Aortic smooth muscle cell (primary cell): ENCODE results near the gene CCNG1. TPM values are rescaled to one million over a fixed set of nuclear protein-coding genes. Genes with fewer than 3 reads are reported as not detected.

ENCODE experiments used
- total RNA-seq: library from RNA; depleted of rRNA; stranded (reverse); fragments of >200 nt; gene quantifications from 2 replicates; pipeline ENCODE4 v1.2.3, GENCODE V29; 2014

The CCNG1 gene, protein sequence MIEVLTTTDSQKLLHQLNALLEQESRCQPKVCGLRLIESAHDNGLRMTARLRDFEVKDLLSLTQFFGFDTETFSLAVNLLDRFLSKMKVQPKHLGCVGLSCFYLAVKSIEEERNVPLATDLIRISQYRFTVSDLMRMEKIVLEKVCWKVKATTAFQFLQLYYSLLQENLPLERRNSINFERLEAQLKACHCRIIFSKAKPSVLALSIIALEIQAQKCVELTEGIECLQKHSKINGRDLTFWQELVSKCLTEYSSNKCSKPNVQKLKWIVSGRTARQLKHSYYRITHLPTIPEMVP
- total RNA-seq: 142 and 172 TPM in 2 replicates

DNA sequence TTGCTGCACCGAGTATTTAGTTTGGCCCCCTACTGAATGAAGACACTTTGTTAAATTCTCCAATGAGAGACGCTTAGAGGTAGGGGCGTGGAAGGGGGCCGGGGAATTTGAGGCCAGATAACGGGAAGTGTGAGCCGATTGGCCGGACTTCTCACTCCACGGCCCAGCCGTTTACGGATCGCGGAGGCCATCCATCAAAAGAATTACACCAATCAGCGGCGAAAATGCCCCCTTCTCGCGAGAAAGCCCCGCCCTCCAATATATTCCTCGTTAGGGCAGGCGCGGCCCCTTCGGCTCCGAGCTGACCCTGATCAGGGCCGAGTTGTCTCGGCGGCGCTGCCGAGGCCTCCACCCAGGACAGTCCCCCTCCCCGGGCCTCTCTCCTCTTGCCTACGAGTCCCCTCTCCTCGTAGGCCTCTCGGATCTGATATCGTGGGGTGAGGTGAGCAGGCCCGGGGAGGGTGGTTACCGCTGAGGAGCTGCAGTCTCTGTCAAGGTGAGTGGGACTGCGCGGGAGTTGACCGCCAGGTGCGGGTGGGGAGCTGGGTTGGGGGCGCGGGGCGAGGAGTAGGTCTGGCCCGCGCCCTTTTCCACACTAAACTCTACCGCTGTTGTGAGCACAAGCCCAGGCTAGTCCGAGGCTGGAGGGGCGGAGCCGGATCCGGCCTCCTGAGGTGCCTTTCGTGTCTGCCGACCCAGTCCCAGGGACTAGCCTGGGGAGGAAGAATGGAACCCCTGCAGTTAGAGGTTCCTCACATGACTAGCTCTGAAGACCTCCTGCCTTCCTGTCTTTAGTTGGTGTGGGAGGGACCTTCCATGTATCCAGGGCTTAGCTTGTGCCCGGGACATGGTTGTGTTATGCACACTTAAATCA lies at the start of gene CCNG1:
Gene CCNG1 (plus strand): TSS at position 287 of the 874 bp plus-strand sequence. CDS start 1,662 bp downstream, outside the sequence.

DNA sequence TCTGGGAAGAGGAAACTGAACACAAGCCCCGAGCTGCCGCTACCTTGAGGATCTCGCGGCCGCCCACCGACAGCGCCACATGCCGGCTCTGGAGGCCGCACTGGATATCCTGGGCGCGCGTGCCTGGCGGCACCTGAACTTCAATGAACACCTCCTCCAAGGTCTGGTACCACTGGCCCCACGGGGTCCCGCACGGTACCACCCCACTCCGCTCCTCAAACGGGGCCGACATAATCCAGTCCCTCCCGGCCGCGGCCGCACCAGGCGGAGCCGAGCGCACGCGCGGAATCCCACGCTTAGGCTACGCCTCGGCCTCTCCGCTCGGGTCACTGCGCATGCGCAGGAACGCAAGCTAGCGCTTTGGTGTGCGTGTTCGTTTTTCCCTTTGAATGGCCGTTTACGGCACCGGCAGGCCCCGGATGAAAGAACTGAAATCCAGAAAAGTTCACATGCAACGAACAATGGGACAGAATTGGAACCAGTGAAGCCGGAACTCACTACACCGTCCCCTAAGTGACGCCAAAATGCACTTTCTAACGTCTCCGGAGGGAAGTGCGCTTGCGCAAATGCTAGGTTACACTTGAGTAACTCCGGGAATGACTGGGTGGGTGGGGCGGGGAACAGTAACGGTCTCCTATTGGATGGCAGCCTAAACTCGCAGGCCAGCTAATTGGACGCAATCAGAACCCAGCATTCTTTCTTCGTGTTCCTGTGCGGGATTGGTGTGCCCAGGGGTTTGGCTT lies 22.6 kb downstream of the CCNG1 start, which contains the start of gene NUDCD2:
Gene NUDCD2 (minus strand): TSS at position 284 of the 743 bp plus-strand sequence. CDS start 52 bp downstream, at position 232.

DNA sequence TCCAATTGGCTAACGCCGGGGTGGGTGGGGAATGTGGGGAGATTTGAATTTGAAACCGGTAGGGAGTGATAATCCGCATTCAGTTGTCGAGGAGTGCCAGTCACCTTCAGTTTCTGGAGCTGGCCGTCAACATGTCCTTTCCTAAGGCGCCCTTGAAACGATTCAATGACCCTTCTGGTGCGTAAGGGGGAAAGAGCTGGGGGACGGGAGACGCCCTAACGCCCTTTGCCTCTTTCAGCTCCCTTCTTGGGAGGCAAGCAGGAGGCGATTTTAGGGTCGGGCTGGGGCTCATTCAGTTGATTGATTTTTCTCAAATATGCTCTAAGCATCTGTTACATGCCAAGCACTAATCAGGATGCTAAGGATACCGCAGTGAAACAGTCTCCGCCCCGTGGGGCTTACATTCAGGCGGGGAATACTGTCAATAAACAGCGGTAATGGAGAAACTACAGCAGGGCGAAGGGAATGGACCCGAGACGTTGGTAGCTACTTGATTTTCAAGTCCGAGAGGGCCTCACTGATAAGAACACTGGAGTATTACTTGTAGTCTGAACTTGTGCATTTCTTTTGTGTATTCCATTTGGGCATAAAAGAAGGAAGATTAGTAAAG lies 23.3 kb downstream of the CCNG1 start, which contains the start of gene HMMR:
Gene HMMR (plus strand): TSS at position 71 of the 610 bp plus-strand sequence. CDS start 61 bp downstream, at position 132.

Other genes with a start within 250 kb of the CCNG1 start
- 7.1 and 9.2 TPM in 2 replicates for gene NUDCD2, start 22.5 kb downstream of the CCNG1 start, total RNA-seq
- 23.1 and 35.1 TPM in 2 replicates for gene HMMR, start 23.0 kb downstream of the CCNG1 start, total RNA-seq
- gene MAT2B, start 68.0 kb downstream of the CCNG1 start, total RNA-seq: 53.0 and 61.7 TPM in 2 replicates